Neutrophil (primary cell): ENCODE data around the gene ABLIM2.

Experiments used
- H3K27ac ChIP-seq: fragments of 200-600 bp; sonication (generic); 2 replicates; pipeline ENCODE4 v1.5.1; 2016; ENCODE audit warnings: mild to moderate bottlenecking, moderate library complexity
- H3K27me3 ChIP-seq: fragments of 200-600 bp; sonication (generic); 2 replicates; pipeline ENCODE4 v1.6.0; 2016; ENCODE audit warnings: mild to moderate bottlenecking
- H3K36me3 ChIP-seq: fragments of 200-600 bp; sonication (generic); 2 replicates; pipeline ENCODE4 v1.5.1; 2017
- H3K4me1 ChIP-seq, 2 experiments: fragments of 200-600 bp in 1 of 2; sonication (generic) in 1 of 2; 1 replicate in 1 of 2; 2 replicates in 1 of 2; pipeline versions ENCODE4 v1.5.1 to v1.6.1; 2013 to 2016; ENCODE audit warnings: low read depth in 1 of 2, low read length in 1 of 2, mild to moderate bottlenecking in 1 of 2, moderate library complexity in 1 of 2; ENCODE audit not compliant: control insufficient read depth in 1 of 2, insufficient read depth in 1 of 2
- H3K4me3 ChIP-seq, 2 experiments: fragments of 200-600 bp in 1 of 2; sonication (generic) in 1 of 2; 1 replicate in 1 of 2; 2 replicates in 1 of 2; pipeline ENCODE4 v1.5.1; 2013 to 2016; ENCODE audit warnings: low read depth in 1 of 2, low read length in 1 of 2, mild to moderate bottlenecking in 1 of 2, moderate library complexity in 1 of 2
- H3K9me3 ChIP-seq: fragments of 200-600 bp; sonication (generic); 2 replicates; pipeline ENCODE4 v1.5.1; 2016
- CTCF ChIP-seq: fragments of 200-600 bp; sonication (generic); IDR thresholded peaks from 2 replicates; pipeline ENCODE4 v1.5.1; 2016; ENCODE audit warnings: antibody characterized with exemption

The ABLIM2 gene

GRCh38 chr4:8061145-8061544 is 97.5 kb downstream of the ABLIM2 start:
- H3K27ac ChIP-seq = no peak overlapping the region
- no peaks in the 10 kb centered on the region for H3K36me3 ChIP-seq
- TF ChIP-seq CTCF = no peak
- H3K4me1 ChIP-seq = no peaks in the 10 kb centered on the region
- no peaks in the 10 kb centered on the region for H3K27me3 ChIP-seq
- peaks cover 8% of the 10 kb centered on the region for H3K9me3 ChIP-seq
- H3K4me3 ChIP-seq = no peak overlapping the region

- no peak for TF ChIP-seq CTCF
- no peak overlapping the region for H3K4me3 ChIP-seq
- H3K36me3 ChIP-seq = no peaks in the 10 kb centered on the region
- no peak overlapping the region for H3K27ac ChIP-seq
- H3K9me3 ChIP-seq = peaks cover 8% of the 10 kb centered on the region
- no peaks in the 10 kb centered on the region for H3K4me1 ChIP-seq
- no peaks in the 10 kb centered on the region for H3K27me3 ChIP-seq
These were observed 98.0 kb downstream of the ABLIM2 start for GRCh38 chr4:8060632-8061031.

GRCh38 chr4:8058031-8058479 is 100.6 kb downstream of the ABLIM2 start:
- Histone ChIP-seq H3K27ac (no peak overlapping the region), H3K9me3 (no peaks in the 10 kb centered on the region), H3K36me3 (no peaks in the 10 kb centered on the region)

GRCh38 chr4:8055206-8055605 is 103.4 kb downstream of the ABLIM2 start:
- no peak overlapping the region for H3K27ac ChIP-seq
- no peaks in the 10 kb centered on the region for H3K9me3 ChIP-seq
- H3K4me1 ChIP-seq = no peaks in the 10 kb centered on the region
- no peak for TF ChIP-seq CTCF
- no peak overlapping the region for H3K4me3 ChIP-seq
- H3K36me3 ChIP-seq = no peaks in the 10 kb centered on the region
- peaks cover 24% of the 10 kb centered on the region for H3K27me3 ChIP-seq

More at GRCh38 chr4:8058031-8058479, 100.6 kb downstream of the ABLIM2 start:
- TF ChIP-seq CTCF = no peak
- Histone ChIP-seq H3K4me3 (no peak overlapping the region), H3K27me3 (no peaks in the 10 kb centered on the region), H3K4me1 (no peaks in the 10 kb centered on the region)

- no peaks in the 10 kb centered on the region for H3K36me3 ChIP-seq
- no peaks in the 10 kb centered on the region for H3K4me1 ChIP-seq
- H3K4me3 ChIP-seq = no peak overlapping the region
- no peak overlapping the region for H3K27ac ChIP-seq
- TF ChIP-seq CTCF = no peak
- H3K27me3 ChIP-seq = peaks cover 37% of the 10 kb centered on the region
- H3K9me3 ChIP-seq = no peaks in the 10 kb centered on the region
These were observed 104.7 kb downstream of the ABLIM2 start for GRCh38 chr4:8053688-8054449.
